Smooth muscle cell (in vitro differentiated cells): ENCODE results near the gene NLRP9. TPM values are rescaled to one million over a fixed set of nuclear protein-coding genes. Genes with fewer than 3 reads are reported as not detected.
A peak's percentile ranks its signal among the peaks of the same experiment; 100 is the strongest.

Experiments
- DNase-seq: peaks from one replicate; lab custom pipeline; 2025; ENCODE audit not compliant: unreplicated experiment; lab: John Stamatoyannopoulos, UW
- H2AFZ ChIP-seq: fragments of 200-600 bp; sonication (generic); 2 replicates; pipeline ENCODE4 v1.6.0; 2016; ENCODE audit warnings: antibody characterized with exemption, low read depth, mild to moderate bottlenecking
- H3F3A ChIP-seq: fragments of 200-600 bp; sonication (generic); 2 replicates; pipeline ENCODE4 v1.6.0; 2017; ENCODE audit warnings: antibody characterized with exemption, low read depth
- H3K27ac ChIP-seq: fragments of 200-600 bp; sonication (generic); 2 replicates; pipeline ENCODE4 v1.5.1; 2016; ENCODE audit warnings: low read depth, mild to moderate bottlenecking
- H3K27me3 ChIP-seq: fragments of 200-600 bp; sonication (generic); 2 replicates; pipeline ENCODE4 v1.6.1; 2016; ENCODE audit warnings: low read depth, mild to moderate bottlenecking
- H3K36me3 ChIP-seq: fragments of 200-600 bp; sonication (generic); 2 replicates; pipeline ENCODE4 v1.5.1; 2016; ENCODE audit warnings: low read depth
- H3K4me1 ChIP-seq: fragments of 200-600 bp; sonication (generic); 2 replicates; pipeline ENCODE4 v1.5.1; 2016; ENCODE audit warnings: low read depth
- H3K4me2 ChIP-seq: fragments of 200-600 bp; sonication (generic); 2 replicates; pipeline ENCODE4 v1.6.0; 2016; ENCODE audit warnings: mild to moderate bottlenecking
- H3K4me3 ChIP-seq: fragments of 200-600 bp; sonication (generic); 2 replicates; pipeline ENCODE4 v1.5.1; 2016; ENCODE audit warnings: mild to moderate bottlenecking
- H3K79me2 ChIP-seq: fragments of 200-600 bp; sonication (generic); 2 replicates; pipeline ENCODE4 v1.6.0; 2016; ENCODE audit warnings: low read depth, mild to moderate bottlenecking
- H3K9ac ChIP-seq: fragments of 200-600 bp; sonication (generic); 2 replicates; pipeline ENCODE4 v1.6.0; 2016; ENCODE audit warnings: low read depth
- H3K9me3 ChIP-seq: fragments of 200-600 bp; sonication (generic); replicated peaks from 2 replicates; pipeline ENCODE4 v1.5.1; 2016; ENCODE audit warnings: low read depth
- H4K20me1 ChIP-seq: fragments of 200-600 bp; sonication (generic); 2 replicates; pipeline ENCODE4 v1.6.0; 2016; ENCODE audit warnings: low read depth
- CTCF ChIP-seq: fragments of 200-600 bp; sonication (generic); IDR thresholded peaks from 2 replicates; pipeline ENCODE4 v1.5.1; 2017; ENCODE audit warnings: borderline replicate concordance, mild to moderate bottlenecking, antibody characterized with exemption; ENCODE audit not compliant: insufficient read depth, poor library complexity, severe bottlenecking
- WGBS: methylation state at CpG from one replicate; pipeline ENCODE4 v1.1.7; 2016; ENCODE audit warnings: low lambda C conversion rate; 5-methylcytosine and 5-hydroxymethylcytosine counted together
- polyA plus RNA-seq: library from polyadenylated mRNA; unstranded; fragments of >200 nt; fragmentation: Nextera tagmentation; extraction: Ambion mirVana; gene quantifications from 2 replicates; pipeline ENCODE4 v1.2.1, GENCODE V29; 2016
- total RNA-seq: library from RNA; depleted of rRNA; stranded (reverse); fragments of >200 nt; gene quantifications from 2 replicates; pipeline ENCODE4 v1.2.3, GENCODE V29; 2014

Gene NLRP9
- total and polyA plus RNA-seq, 2 experiments from 2014 or later = 0.07 TPM; not detected in 1

DNA sequence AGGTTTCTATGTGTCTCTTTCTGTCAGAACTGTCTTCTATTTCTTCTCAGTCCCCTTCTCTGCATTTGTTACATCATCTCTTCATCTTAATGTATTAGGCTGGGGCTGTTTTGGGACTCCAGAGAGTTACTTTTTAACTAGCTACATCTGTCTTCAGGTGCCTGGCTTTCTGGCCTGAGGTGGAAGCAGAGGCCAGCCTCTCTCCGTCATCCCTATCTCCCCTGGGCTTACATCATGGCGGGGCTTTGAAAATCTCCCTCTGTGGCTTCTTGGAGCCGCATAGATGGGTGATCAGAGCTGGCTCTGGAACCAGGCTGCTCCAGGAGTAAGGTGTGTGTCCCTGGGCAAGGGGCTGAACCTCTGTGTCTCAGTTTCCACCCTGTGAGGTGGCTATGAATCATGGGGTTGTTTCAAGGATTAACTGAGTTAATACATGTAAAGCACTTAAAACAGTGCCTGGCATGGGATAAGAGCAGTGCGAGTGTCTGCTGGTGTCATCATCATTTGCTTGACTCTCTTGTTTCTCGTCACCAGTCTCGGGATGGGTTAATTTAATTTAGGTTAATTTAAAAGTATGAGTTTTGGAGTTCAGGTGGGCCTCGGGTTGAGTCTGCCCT, 61.2 kb downstream of the NLRP9 start:
- Histone ChIP-seq H3K4me2 (peak overlapping the region; percentile 98), H4K20me1 (peaks cover 77% of the 10 kb centered on the region), H3F3A (peaks cover 11% of the 10 kb centered on the region), H3K4me1 (peaks cover 5% of the 10 kb centered on the region), H2AFZ (no peak overlapping the region), H3K36me3 (no peaks in the 10 kb centered on the region), H3K4me3 (peak overlapping the region; percentile 87), H3K9ac (peak overlapping the region; percentile 97), H3K79me2 (peaks cover 88% of the 10 kb centered on the region), H3K27ac (peak overlapping the region; percentile 88), H3K27me3 (no peaks in the 10 kb centered on the region), H3K9me3 (no peaks in the 10 kb centered on the region)
- WGBS = 79% methylated on average over 7 of the region's 7 CpGs
- no peak for DNase-seq
- no peak for TF ChIP-seq CTCF

- no peaks in the 10 kb centered on the region for H3K36me3 ChIP-seq
- peaks cover 11% of the 10 kb centered on the region for H3F3A ChIP-seq
- H3K27me3 ChIP-seq = no peaks in the 10 kb centered on the region
- WGBS = 94% methylated on average over 5 of the region's 5 CpGs
- no peak overlapping the region for H2AFZ ChIP-seq
- TF ChIP-seq CTCF = no peak
- H3K9ac ChIP-seq = peak overlapping the region; percentile 97
- H3K4me2 ChIP-seq = peak overlapping the region; percentile 98
- peaks cover 77% of the 10 kb centered on the region for H4K20me1 ChIP-seq
- no peak for DNase-seq
- H3K9me3 ChIP-seq = no peaks in the 10 kb centered on the region
- peak overlapping the region; percentile 87 for H3K4me3 ChIP-seq
- H3K27ac ChIP-seq = peak overlapping the region; percentile 88
- peaks cover 5% of the 10 kb centered on the region for H3K4me1 ChIP-seq
- peaks cover 88% of the 10 kb centered on the region for H3K79me2 ChIP-seq
Measured at GRCh38 chr19:55676383-55676782, 61.8 kb downstream of the NLRP9 start.

- H3K79me2 ChIP-seq = peaks cover 88% of the 10 kb centered on the region
- peak overlapping the region; percentile 98 for H3K4me2 ChIP-seq
- H3K9ac ChIP-seq = peak overlapping the region; percentile 97
- H3K27me3 ChIP-seq = no peaks in the 10 kb centered on the region
- TF ChIP-seq CTCF = no peak
- peak overlapping the region; percentile 38 for H2AFZ ChIP-seq
- H3F3A ChIP-seq = peaks cover 11% of the 10 kb centered on the region
- no peaks in the 10 kb centered on the region for H3K36me3 ChIP-seq
- H3K4me3 ChIP-seq = peak overlapping the region; percentile 87
- H3K27ac ChIP-seq = peak overlapping the region; percentile 88
- 27% methylated on average over 16 of the region's 16 CpGs for WGBS
- no peaks in the 10 kb centered on the region for H3K9me3 ChIP-seq
- H3K4me1 ChIP-seq = peaks cover 5% of the 10 kb centered on the region
- DNase-seq = no peak
- peaks cover 77% of the 10 kb centered on the region for H4K20me1 ChIP-seq
Measured at GRCh38 chr19:55675661-55676354, 62.4 kb downstream of the NLRP9 start.
